HG02571 (cell line): ENCODE measurements around the gene UTP18.
"Not testable (repeated sequence)": the region's sequence is repeated elsewhere in the genome, so short reads cannot be mapped to it uniquely, and the experiment has no call there.

Experiments
- ATAC-seq: cut with Tn5 transposase; IDR thresholded peaks from one replicate; pipeline ENCODE4 v1.9.1; 2021; ENCODE audit warnings: mild to moderate bottlenecking, moderate library complexity; ENCODE audit not compliant: unreplicated experiment

The UTP18 gene

GRCh38 chr17:51330861-51331503 is 70.6 kb downstream of the UTP18 start:
- not testable (repeated sequence) for ATAC-seq

- no peak for ATAC-seq
Observed at GRCh38 chr17:51335006-51335590, 74.8 kb downstream of the UTP18 start.

- ATAC-seq: no peak
Observed at GRCh38 chr17:51335883-51336822, 75.8 kb downstream of the UTP18 start.

- ATAC-seq: no peak
Observed at GRCh38 chr17:51341457-51341856, 81.1 kb downstream of the UTP18 start.

- ATAC-seq: no peak
Observed at GRCh38 chr17:51342257-51342656, 81.9 kb downstream of the UTP18 start.

GRCh38 chr17:51344532-51344931 is 84.2 kb downstream of the UTP18 start:
- ATAC-seq: no peak

GRCh38 chr17:51346218-51346982 is 86.1 kb downstream of the UTP18 start:
- no peak for ATAC-seq
